GM19035 (cell line): Measurements from ENCODE around the gene P4HTM.

Experiments used
- ATAC-seq: cut with Tn5 transposase; IDR thresholded peaks from one replicate; pipeline ENCODE4 v1.9.1; 2021; ENCODE audit not compliant: unreplicated experiment

The P4HTM gene

GRCh38 chr3:48983096-48983495, 6.9 kb upstream of the P4HTM start:
- ATAC-seq, result no peak

DNA sequence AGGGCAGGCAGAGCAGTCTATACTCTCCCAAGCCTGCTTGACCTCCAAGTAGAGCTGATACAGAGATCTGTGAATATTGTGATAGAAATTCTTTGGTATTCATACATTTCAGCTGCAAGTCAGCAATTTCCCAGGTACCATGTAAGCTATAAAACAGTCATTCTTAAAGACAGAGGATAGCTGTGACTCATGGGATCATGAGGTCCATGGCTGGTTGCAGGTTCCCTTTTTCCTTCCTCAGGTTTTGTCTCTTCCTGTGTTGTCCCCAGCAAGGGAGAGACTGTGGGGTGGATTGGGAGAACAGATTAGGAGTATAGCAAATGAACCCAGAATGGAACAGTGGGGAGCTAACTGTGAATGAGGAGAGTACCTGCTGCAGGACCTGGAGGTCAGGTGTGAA, 5.4 kb upstream of the P4HTM start:
- ATAC-seq, result no peak

GRCh38 chr3:48985831-48986376, 4.1 kb upstream of the P4HTM start:
- no peak for ATAC-seq

GRCh38 chr3:48989126-48989795, 780 bp upstream of the P4HTM start:
- ATAC-seq, result no peak

DNA sequence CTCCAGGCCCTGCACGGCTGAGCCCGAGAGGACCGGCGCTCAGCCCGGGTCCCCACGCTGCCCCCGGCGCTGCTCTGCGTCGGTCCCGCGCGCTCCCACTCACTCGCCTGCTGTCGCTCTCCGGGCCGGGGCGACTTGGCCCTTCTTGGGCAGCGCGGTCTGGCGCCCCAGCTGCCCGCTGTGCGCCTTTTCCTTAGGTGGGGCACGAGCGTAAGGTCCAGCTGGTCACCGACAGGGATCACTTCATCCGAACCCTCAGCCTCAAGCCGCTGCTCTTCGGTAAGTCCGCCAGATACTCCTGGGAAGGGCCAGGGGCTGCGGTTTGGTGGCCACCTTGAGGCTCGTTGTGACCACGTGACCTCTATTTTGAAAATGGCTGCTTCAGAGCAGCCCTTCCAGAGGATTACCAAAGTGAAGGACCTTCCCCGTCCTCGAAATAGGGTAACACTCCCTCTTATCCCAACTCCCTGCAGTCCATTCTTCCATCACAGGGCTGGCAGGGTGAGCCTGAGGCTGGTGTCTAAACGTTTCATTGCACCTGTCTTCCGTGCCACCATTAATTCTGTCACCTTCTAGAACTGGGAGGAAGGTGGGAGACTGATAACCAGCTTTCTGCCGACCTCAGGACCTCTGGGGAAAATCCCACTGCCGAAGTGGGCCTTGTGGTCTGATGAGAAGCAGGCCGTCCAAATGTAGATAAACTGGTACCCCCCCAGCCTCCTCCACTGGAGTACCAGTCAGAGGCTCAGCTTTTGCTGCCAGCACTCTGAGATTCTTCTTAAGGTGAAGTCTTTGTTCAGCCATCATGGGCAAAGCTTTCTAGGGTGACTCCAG, 812 bp downstream of the P4HTM start:
- ATAC-seq, result peak; percentile 18

GRCh38 chr3:48991851-48992545, 2.0 kb downstream of the P4HTM start:
- no peak for ATAC-seq

GRCh38 chr3:48993834-48994233, 3.8 kb downstream of the P4HTM start:
- no peak for ATAC-seq

- ATAC-seq, result no peak
Measured at GRCh38 chr3:48996640-48997039, 6.6 kb downstream of the P4HTM start.

DNA sequence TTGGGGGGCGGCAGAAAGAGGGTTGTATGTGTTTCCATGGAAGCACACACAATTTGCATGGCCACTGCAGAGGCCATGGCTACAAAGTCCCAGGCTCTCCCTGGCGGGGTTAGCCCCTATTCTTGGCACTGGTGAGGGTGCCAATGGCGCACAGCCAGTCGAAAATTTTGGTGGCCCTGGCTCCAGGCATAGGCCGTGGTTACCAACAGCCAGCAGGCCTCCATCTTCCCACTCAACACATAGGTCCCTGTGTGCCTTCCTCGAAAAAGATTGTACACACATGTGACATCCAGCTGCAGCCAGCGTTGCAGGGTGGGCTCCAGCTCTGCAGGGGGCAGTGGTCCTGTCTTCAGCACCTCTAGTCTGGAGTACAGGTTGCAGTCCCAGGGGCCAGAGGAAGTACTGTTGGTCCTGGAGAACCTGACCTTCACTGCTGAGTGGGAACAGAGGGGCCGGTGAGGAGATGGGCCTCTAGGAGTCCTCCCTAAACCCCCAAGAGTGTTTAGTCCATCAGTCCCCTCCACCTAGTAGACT, 7.1 kb downstream of the P4HTM start:
- ATAC-seq, result no peak

GRCh38 chr3:48997714-48998637, 7.9 kb downstream of the P4HTM start:
- no peak for ATAC-seq

DNA sequence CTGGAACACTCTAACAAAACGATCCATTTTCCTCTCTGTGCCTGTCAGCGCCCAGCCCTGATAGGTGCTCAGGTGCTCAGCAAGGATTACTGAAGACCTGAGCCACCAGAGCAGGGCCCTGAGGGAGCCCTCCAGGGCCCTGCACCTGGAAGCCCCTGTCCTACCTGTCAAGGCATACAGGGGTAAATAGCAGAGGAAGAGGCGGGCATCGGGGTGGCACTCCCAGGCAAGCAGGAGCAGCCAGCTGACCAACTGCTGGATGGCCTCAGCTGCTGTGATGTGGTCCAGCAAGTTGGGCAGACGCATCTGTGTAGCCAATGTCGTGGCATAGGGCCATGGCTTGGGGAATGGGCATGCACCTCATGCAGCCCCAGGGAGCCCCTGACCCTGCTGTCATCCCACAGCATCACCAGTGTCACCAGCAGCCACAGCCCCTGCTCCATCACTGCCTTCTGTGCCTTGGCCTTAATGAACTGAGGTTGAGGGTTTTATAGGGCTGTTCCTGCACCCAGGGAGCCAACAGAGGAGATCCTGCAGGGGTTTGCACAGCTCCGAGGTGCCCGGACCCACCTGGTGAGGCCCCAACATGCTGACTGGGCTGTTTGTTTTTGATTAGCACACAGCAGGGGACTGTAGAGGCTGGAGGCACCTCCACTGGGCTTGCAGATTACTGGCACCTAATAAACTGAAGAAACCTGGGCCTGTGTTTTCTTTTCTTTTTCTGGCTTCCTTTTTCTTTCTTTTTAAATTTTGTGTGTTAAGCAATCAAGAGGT, 9.2 kb downstream of the P4HTM start:
- ATAC-seq, result no peak

DNA sequence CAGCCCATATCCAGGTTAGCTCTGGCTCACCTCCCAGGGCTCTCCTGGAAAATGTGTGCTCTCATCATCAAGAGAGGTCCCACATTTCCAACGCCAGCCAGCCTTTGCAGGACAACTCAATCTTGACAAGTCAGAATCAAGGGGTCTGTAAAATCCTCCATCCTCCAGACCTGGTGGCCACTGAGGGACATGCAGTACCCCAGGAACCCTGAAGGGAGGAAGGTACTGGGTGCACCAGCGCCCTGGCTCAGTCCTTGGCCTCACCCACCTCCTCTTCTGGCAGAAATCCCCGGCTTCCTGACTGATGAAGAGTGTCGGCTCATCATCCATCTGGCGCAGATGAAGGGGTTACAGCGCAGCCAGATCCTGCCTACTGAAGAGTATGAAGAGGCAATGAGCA, 11.1 kb downstream of the P4HTM start:
- no peak for ATAC-seq

GRCh38 chr3:49004352-49005302, 14.6 kb downstream of the P4HTM start:
- no peak for ATAC-seq

DNA sequence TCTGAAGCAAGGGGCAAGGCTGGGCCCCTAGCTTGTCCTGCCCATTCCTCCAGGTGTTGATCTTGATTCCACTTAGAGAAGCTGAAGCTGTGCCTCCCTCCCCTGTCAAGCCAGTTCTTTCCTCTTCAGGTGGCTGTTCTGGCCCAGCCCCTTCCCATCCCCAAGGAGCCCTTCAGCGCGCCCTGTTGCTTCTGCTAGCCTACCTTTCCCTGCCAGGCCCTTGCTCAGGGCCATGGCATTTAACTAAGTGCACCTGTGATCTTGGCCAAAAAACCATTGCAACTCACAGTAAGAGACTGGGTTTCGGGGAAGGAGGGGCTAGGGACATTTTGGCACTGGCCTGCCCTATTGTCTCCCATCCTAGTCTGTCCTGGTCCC, 15.3 kb downstream of the P4HTM start:
- ATAC-seq, result no peak

GRCh38 chr3:49005998-49006397, 16.0 kb downstream of the P4HTM start:
- no peak for ATAC-seq

DNA sequence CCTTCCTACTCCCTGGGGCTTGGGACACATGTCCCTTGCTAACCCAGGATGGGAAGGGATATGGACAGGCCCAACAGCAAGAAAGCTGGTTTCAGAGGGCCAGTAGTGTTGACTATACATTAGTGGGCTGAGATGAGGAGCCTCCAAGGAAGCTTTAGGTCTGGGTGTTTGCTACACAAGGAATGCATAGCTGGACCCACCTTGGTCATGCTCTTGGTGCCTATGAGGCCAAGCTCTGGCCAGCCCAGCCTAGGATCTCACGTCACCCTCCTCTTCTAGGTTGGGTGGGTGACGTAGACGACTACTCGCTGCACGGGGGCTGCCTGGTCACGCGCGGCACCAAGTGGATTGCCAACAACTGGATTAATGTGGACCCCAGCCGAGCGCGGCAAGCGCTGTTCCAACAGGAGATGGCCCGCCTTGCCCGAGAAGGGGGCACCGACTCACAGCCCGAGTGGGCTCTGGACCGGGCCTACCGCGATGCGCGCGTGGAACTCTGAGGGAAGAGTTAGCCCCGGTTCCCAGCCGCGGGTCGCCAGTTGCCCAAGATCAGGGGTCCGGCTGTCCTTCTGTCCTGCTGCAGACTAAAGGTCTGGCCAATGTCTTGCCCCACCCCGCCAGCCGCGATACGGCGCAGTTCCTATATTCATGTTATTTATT, 16.5 kb downstream of the P4HTM start:
- peak; percentile 1 for ATAC-seq

- ATAC-seq, result peak; percentile 89
Measured at GRCh38 chr3:49007068-49007770, 17.2 kb downstream of the P4HTM start, which contains the start of gene WDR6. Gene WDR6 (plus strand): TSS chr3:49007391. CDS start chr3:49007432, 41 bp downstream.
